T-helper 1 cell treated with Interleukin-12 subunit alpha and Interleukin-12 subunit beta and Interleukin-4 antibody, amounts not matched to agents 30 μg/mL and 1 μg/mL, for 36 hours (primary cell): ENCODE data around the gene PRC1.

Source experiments
- H3K27ac Mint-ChIP-seq: one replicate; pipeline ENCODE4 v1.8.0; 2021; ENCODE audit warnings: mild to moderate bottlenecking, mixed read lengths
- H3K27me3 Mint-ChIP-seq: one replicate; pipeline ENCODE4 v1.8.0; 2021; ENCODE audit warnings: low read depth, mixed read lengths
- H3K36me3 Mint-ChIP-seq: one replicate; pipeline ENCODE4 v1.8.0; 2021; ENCODE audit warnings: low read depth, mixed read lengths
- H3K4me1 Mint-ChIP-seq: one replicate; pipeline ENCODE4 v1.8.0; 2021; ENCODE audit warnings: low read depth, mixed read lengths
- H3K4me3 Mint-ChIP-seq: one replicate; pipeline ENCODE4 v1.8.0; 2021; ENCODE audit warnings: mild to moderate bottlenecking, moderate library complexity, mixed read lengths
- H3K9me3 Mint-ChIP-seq: one replicate; pipeline ENCODE4 v1.8.0; 2021; ENCODE audit warnings: mixed read lengths

Gene PRC1

GRCh38 chr15:90954712-90955623 is 39.4 kb downstream of the PRC1 start, which contains the start of gene RCCD1:
TSS of gene RCCD1 (plus strand) at chr15:90954884. CDS start at chr15:90956735, 1,851 bp downstream.
- Mint-ChIP-seq H3K4me3 (peak within 1 kb of the TSS; percentile 84), H3K36me3 (peaks cover 11% of the 10 kb centered on the region), H3K4me1 (peaks cover 11% of the 10 kb centered on the region), H3K9me3 (no peaks in the 10 kb centered on the region), H3K27ac (peak within 1 kb of the TSS; percentile 88), H3K27me3 (no peaks in the 10 kb centered on the region)

DNA sequence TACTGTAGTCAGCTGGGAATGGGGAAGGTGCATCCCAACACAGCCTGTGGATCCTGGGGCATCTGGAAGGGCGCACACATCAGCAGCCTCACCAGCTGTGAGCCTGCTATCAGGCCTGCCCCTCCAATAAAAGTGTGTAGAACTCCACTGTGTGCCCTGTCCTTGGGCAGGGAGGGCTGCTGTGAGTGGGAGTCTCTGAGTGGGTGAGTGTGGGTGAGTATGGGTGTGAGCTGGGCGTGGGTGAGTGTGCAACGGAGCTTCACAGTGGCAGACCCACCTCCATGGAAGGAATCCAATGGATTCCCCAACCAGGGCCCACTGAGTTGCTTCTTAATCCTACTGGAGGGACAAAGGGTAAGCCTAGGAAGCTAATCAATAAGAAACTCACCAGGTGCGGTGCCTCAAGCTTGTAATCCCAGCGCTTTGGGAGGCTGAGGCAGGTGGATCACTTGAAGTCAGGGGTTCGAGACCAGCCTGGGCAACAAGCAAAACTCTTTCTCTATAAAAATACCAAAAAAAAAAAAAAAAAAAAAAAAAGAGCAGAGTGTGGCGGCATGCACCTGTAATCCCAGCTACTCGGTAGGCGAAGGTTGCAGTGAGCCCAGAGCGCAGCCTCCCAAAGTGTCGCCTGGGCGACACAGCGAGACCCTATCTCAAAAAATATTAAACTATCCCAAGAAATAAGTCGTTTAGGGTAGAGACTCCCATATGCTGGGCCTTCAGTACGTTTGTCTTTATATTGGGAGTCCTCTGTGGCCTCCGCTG is 40.2 kb downstream of the PRC1 start:
- Mint-ChIP-seq H3K4me3 (peak overlapping the region; percentile 80), H3K27me3 (no peaks in the 10 kb centered on the region), H3K4me1 (peaks cover 10% of the 10 kb centered on the region)

DNA sequence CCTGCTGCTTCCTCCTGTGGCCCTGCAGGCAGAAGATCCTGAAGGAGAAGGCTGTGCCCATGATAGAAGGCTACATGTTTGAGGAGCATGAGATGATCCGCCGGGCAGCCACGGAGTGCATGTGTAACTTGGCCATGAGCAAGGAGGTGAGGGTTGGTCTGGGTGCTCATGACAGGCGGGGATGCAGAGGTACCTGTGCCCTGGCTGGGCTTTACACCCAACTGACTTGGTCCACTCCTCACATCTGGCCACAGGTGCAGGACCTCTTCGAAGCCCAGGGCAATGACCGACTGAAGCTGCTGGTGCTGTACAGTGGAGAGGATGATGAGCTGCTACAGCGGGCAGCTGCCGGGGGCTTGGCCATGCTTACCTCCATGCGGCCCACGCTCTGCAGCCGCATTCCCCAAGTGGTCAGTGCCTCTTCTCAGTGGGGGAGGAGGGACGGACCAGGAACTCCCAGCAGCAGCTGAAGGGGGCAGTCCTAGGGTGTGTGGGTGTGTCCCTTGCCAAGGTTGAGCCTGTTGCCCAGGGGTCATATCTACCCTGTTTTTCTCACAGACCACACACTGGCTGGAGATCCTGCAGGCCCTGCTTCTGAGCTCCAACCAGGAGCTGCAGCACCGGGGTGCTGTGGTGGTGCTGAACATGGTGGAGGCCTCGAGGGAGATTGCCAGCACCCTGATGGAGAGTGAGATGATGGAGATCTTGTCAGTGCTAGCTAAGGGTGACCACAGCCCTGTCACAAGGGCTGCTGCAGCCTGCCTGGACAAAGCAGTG is 41.2 kb downstream of the PRC1 start:
- Mint-ChIP-seq H3K27ac (no peak overlapping the region), H3K4me3 (peak overlapping the region; percentile 37), H3K36me3 (peaks cover 20% of the 10 kb centered on the region), H3K27me3 (no peaks in the 10 kb centered on the region), H3K4me1 (peaks cover 10% of the 10 kb centered on the region), H3K9me3 (no peaks in the 10 kb centered on the region)

More for the DNA sequence above, 40.2 kb downstream of the PRC1 start:
- H3K27ac Mint-ChIP-seq, result peak overlapping the region; percentile 88
- no peaks in the 10 kb centered on the region for H3K9me3 Mint-ChIP-seq
- peaks cover 15% of the 10 kb centered on the region for H3K36me3 Mint-ChIP-seq

- no peak overlapping the region for H3K27ac Mint-ChIP-seq
- no peak overlapping the region for H3K4me3 Mint-ChIP-seq
- no peaks in the 10 kb centered on the region for H3K27me3 Mint-ChIP-seq
- H3K4me1 Mint-ChIP-seq, result peaks cover 3% of the 10 kb centered on the region
- peaks cover 28% of the 10 kb centered on the region for H3K36me3 Mint-ChIP-seq
- no peaks in the 10 kb centered on the region for H3K9me3 Mint-ChIP-seq
Measured at GRCh38 chr15:90950676-90951075, 43.7 kb downstream of the PRC1 start.

DNA sequence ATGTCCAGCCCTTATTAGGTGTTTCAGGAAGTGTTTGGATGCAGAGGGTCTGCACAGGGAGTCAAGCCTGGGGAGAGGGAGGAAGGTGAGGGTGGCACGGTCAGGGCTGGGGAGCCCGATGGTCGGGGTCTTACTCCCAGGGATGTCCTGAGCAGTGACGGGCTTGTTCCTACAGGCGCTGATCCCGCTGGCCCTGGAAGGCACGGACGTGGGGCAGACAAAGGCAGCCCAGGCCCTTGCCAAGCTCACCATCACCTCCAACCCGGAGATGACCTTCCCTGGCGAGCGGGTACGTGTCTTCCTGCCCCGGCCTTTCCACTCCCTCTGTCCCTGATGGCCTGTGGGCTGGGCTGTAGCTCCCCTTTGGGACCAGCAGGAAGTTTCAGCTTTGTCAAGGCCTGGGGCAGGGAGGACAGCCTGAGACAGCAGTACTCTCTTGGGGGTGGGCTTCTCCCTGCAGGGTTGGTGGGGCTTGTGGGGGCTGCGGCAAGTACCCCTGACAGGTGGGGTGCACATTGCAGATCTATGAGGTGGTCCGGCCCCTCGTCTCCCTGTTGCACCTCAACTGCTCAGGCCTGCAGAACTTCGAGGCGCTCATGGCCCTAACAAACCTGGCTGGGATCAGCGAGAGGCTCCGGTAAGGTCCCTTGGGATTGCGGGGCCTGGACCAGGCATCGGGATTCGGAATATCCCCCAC is 44.2 kb downstream of the PRC1 start:
- no peaks in the 10 kb centered on the region for H3K9me3 Mint-ChIP-seq
- no peak overlapping the region for H3K27ac Mint-ChIP-seq
- H3K27me3 Mint-ChIP-seq, result no peaks in the 10 kb centered on the region
- H3K4me1 Mint-ChIP-seq, result peaks cover 3% of the 10 kb centered on the region
- peaks cover 28% of the 10 kb centered on the region for H3K36me3 Mint-ChIP-seq
- H3K4me3 Mint-ChIP-seq, result no peak overlapping the region

DNA sequence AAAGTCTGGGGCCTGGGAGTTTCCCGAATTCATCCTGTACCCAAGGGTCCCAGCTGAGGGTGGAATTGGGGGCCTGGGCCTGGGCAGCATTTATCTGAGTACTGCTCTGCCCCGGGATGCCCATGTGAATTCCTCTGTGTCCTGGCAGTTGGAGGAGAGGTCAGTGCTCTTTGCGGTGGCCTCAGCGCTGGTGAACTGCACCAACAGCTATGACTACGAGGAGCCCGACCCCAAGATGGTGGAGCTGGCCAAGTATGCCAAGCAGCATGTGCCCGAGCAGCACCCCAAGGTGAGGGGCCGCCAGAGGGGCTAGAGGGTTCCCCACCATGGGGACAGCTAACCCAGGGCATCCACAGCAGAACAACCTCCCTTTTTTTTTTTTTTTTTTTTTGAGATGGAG is 45.8 kb downstream of the PRC1 start:
- no peak overlapping the region for H3K4me3 Mint-ChIP-seq
- H3K4me1 Mint-ChIP-seq, result no peaks in the 10 kb centered on the region
- H3K9me3 Mint-ChIP-seq, result no peaks in the 10 kb centered on the region
- H3K27ac Mint-ChIP-seq, result no peak overlapping the region
- H3K36me3 Mint-ChIP-seq, result peaks cover 27% of the 10 kb centered on the region
- no peaks in the 10 kb centered on the region for H3K27me3 Mint-ChIP-seq

- Mint-ChIP-seq H3K4me3 (no peak overlapping the region), H3K4me1 (no peaks in the 10 kb centered on the region), H3K27me3 (no peaks in the 10 kb centered on the region), H3K36me3 (peaks cover 26% of the 10 kb centered on the region), H3K27ac (no peak overlapping the region), H3K9me3 (no peaks in the 10 kb centered on the region)
Measured at GRCh38 chr15:90947577-90948357, 46.6 kb downstream of the PRC1 start.

GRCh38 chr15:90946941-90947576 is 47.3 kb downstream of the PRC1 start:
- H3K4me1 Mint-ChIP-seq, result no peaks in the 10 kb centered on the region
- peaks cover 25% of the 10 kb centered on the region for H3K36me3 Mint-ChIP-seq
- H3K27me3 Mint-ChIP-seq, result no peaks in the 10 kb centered on the region
- no peak overlapping the region for H3K4me3 Mint-ChIP-seq
- no peaks in the 10 kb centered on the region for H3K9me3 Mint-ChIP-seq
- H3K27ac Mint-ChIP-seq, result no peak overlapping the region

DNA sequence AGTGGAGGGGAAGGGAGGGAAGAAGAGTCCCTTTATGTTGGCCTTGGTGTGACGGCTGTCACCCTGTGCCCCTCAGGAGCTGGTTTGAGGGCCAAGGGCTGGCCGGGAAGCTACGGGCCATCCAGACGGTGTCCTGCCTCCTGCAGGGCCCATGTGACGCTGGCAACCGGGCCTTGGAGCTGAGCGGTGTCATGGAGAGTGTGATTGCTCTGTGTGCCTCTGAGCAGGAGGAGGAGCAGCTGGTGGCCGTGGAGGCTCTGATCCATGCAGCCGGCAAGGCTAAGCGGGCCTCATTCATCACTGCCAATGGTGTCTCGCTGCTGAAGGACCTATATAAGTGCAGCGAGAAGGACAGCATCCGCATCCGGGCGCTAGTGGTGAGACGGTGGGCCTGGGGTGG is 47.8 kb downstream of the PRC1 start:
- no peak overlapping the region for H3K4me3 Mint-ChIP-seq
- H3K4me1 Mint-ChIP-seq, result no peaks in the 10 kb centered on the region
- no peak overlapping the region for H3K27ac Mint-ChIP-seq
- peaks cover 22% of the 10 kb centered on the region for H3K36me3 Mint-ChIP-seq
- H3K9me3 Mint-ChIP-seq, result no peaks in the 10 kb centered on the region
- no peaks in the 10 kb centered on the region for H3K27me3 Mint-ChIP-seq

GRCh38 chr15:90945091-90945490 is 49.2 kb downstream of the PRC1 start:
- H3K36me3 Mint-ChIP-seq, result peaks cover 34% of the 10 kb centered on the region
- no peaks in the 10 kb centered on the region for H3K9me3 Mint-ChIP-seq
- no peaks in the 10 kb centered on the region for H3K27me3 Mint-ChIP-seq
- no peaks in the 10 kb centered on the region for H3K4me1 Mint-ChIP-seq
- no peak overlapping the region for H3K27ac Mint-ChIP-seq
- H3K4me3 Mint-ChIP-seq, result no peak overlapping the region

GRCh38 chr15:90942354-90943120 is 51.8 kb downstream of the PRC1 start:
- Mint-ChIP-seq H3K4me1 (no peaks in the 10 kb centered on the region), H3K4me3 (no peak overlapping the region), H3K9me3 (no peaks in the 10 kb centered on the region), H3K27ac (no peak overlapping the region), H3K27me3 (no peaks in the 10 kb centered on the region), H3K36me3 (peaks cover 29% of the 10 kb centered on the region)

GRCh38 chr15:90941038-90941437 is 53.3 kb downstream of the PRC1 start:
- Mint-ChIP-seq H3K27ac (no peak overlapping the region), H3K27me3 (no peaks in the 10 kb centered on the region), H3K4me3 (no peak overlapping the region), H3K4me1 (peaks cover 9% of the 10 kb centered on the region), H3K36me3 (peaks cover 30% of the 10 kb centered on the region), H3K9me3 (no peaks in the 10 kb centered on the region)
